ENCODE measurements around the gene ZC3H6. TPM values are rescaled to one million over a fixed set of nuclear protein-coding genes. Genes with fewer than 3 reads are reported as not detected.

The ZC3H6 gene
- polyA plus RNA-seq, 1 of the 3 experiments (the other 2 are of a cell fraction) = 0.71 TPM

GRCh38 chr2:112314856-112315255 lies 39.5 kb downstream of the ZC3H6 start (continued):
- TF ChIP-seq, protein P1, sequence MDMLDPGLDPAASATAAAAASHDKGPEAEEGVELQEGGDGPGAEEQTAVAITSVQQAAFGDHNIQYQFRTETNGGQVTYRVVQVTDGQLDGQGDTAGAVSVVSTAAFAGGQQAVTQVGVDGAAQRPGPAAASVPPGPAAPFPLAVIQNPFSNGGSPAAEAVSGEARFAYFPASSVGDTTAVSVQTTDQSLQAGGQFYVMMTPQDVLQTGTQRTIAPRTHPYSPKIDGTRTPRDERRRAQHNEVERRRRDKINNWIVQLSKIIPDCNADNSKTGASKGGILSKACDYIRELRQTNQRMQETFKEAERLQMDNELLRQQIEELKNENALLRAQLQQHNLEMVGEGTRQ (IDR thresholded peaks at IDR 0.05; ENCODE audit: borderline replicate concordance, low read depth, low read length) = no peak

DNA sequence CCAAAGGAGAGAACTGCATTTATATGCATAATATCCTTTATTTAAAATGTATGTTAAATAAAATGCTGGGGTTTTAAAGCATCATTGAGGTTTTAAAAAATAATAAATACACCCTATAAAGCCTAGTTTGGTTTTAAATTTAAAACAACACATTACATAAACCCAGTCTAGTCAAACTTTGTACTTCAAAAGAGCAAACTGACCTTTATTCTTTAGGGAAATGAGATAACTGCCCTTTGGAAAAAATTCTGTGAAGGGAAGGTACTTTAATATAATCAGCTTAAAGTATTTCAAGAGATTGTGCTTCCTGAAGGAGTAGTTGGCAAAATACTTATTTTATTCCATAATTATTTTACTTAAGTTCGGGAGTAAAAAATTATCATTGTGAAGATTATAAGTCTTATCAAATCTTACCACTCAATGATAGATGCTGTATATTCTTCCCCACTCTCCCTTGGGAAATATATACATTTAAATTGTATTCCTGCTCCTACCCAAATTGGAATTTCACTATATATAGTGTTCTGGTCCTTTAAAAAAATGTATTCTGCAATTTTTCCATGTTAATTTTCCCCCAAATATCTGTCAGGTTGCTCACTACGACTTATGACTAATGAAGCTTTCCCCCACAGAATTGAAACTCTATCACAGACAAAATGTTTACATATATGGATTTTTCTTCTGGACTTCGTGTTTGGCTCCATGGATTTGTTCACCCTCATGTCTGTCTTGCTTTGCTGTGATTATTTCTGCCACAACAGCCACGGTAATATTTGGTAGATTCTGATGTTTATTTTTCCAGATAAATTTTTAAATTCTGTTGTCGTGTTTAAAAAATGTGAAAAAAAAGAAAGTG lies 42.1 kb downstream of the ZC3H6 start:
- H3K9ac ChIP-seq = peak overlapping the region; percentile 48; the same call in 1 of the 2 replicates
- no peaks in the 10 kb centered on the region for H3K79me2 ChIP-seq (ENCODE audit: insufficient read depth)
- H3K4me3 ChIP-seq (ENCODE audit: low read depth in 2 of 2, low read length in 1 of 2) = no peak overlapping the region
- no peaks in the 10 kb centered on the region for H4K20me1 ChIP-seq (ENCODE audit: insufficient read depth)
- peak overlapping the region; percentile 64; the same call in 1 of the 2 replicates for H2AFZ ChIP-seq (ENCODE audit: low read depth)
- CTCF ChIA-PET = no interaction called here
- H3K9me3 ChIP-seq = no peaks in the 10 kb centered on the region
- H3K27me3 ChIP-seq (ENCODE audit: insufficient read depth) = no peaks in the 10 kb centered on the region
- H3K9me2 ChIP-seq = no peaks in the 10 kb centered on the region
- no peak for TF ChIP-seq NRF1 (IDR thresholded peaks at IDR 0.05; ENCODE audit: low read depth, low read length)
- TF ChIP-seq REST (IDR thresholded peaks at IDR 0.05; ENCODE audit: low read depth, low read length) = no peak
- no peak for TF ChIP-seq RCOR1 (IDR thresholded peaks at IDR 0.05; ENCODE audit: low read length)
- peak overlapping the region; percentile 38; the same call in 1 of the 2 replicates for H3K4me2 ChIP-seq
- peaks cover 0 to 15% of the 10 kb centered on the region in 2 experiments; a peak in 2 of 4 replicates for H3K4me1 ChIP-seq (ENCODE audit: control insufficient read depth in 1 of 2, insufficient read depth in 2 of 2, low read depth in 1 of 2, low read length in 1 of 2)
- no peak for DNase-seq
- 75% methylated on average over 5 of the region's 5 CpGs for WGBS (ENCODE audit: low lambda C conversion rate)
- POLR2A ChIA-PET = no interaction called here
- peaks cover 0 to 9% of the 10 kb centered on the region in 2 experiments for H3K36me3 ChIP-seq (replicated peaks in 1 of 2; ENCODE audit: control insufficient read depth in 1 of 2, insufficient read depth in 2 of 2, low read length in 1 of 2)
- peaks cover 19% of the 10 kb centered on the region for H3F3A ChIP-seq (replicated peaks; ENCODE audit: insufficient read depth)
- H3K27ac ChIP-seq (ENCODE audit: low read depth in 2 of 2, low read length in 1 of 2) = peak overlapping the region in 1 of 2 experiments; percentile 69; a peak in 2 of 4 replicates

DNA sequence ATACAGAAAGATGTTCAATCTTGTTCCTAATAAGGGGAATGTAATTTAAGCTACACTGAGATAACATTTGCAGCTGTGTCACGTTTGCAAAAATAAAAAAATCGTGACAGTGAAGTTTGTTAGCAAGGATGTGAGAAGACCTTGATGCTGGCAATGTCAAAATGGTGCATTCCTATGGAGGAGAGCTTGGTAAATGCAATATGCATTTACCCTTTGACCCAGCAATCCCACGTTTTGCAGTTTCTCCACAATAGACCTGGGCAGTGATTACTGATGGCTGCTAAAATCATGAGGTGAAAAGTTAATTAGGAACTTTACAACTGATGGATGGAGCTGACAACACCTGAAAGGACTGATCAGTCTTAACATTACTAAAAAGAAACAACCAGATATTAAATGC lies 43.1 kb downstream of the ZC3H6 start:
- 67% methylated on average over 3 of the region's 3 CpGs for WGBS (ENCODE audit: low lambda C conversion rate)
- H3K4me2 ChIP-seq = no peak overlapping the region
- peaks cover 2 to 9% of the 10 kb centered on the region in 2 experiments for H3K36me3 ChIP-seq (replicated peaks in 1 of 2; ENCODE audit: control insufficient read depth in 1 of 2, insufficient read depth in 2 of 2, low read length in 1 of 2)
- H3K9me2 ChIP-seq = no peaks in the 10 kb centered on the region
- DNase-seq = no peak
- ChIA-PET POLR2A (no interaction called here), CTCF (no interaction called here)
- TF ChIP-seq YY1 (IDR thresholded peaks at IDR 0.05; ENCODE audit: low read depth) (no peak), RXRA (IDR thresholded peaks at IDR 0.05; ENCODE audit: borderline replicate concordance, low read depth) (no peak), RCOR1 (IDR thresholded peaks at IDR 0.05; ENCODE audit: low read length) (no peak), SIN3A (IDR thresholded peaks at IDR 0.05; ENCODE audit: borderline replicate concordance, low read depth, low read length) (no peak), RFX5 (IDR thresholded peaks at IDR 0.05; ENCODE audit: low read length) (no peak), SMC3 (IDR thresholded peaks at IDR 0.05; ENCODE audit: low read depth, low read length) (no peak), RAD21 (IDR thresholded peaks at IDR 0.05; ENCODE audit: low read length) (no peak)
- TF ChIP-seq, protein P1 (IDR thresholded peaks at IDR 0.05; ENCODE audit: borderline replicate concordance, low read depth, low read length) = no peak
- H3K4me3 ChIP-seq (ENCODE audit: low read depth in 2 of 2, low read length in 1 of 2) = no peak overlapping the region
- H3K9ac ChIP-seq = no peak overlapping the region
- peak overlapping the region in 1 of 2 experiments; percentile 69; a peak in 2 of 4 replicates for H3K27ac ChIP-seq (ENCODE audit: low read depth in 2 of 2, low read length in 1 of 2)
- H3K79me2 ChIP-seq (ENCODE audit: insufficient read depth) = no peaks in the 10 kb centered on the region
- no peak overlapping the region for H2AFZ ChIP-seq (ENCODE audit: low read depth)
- no peaks in the 10 kb centered on the region for H3K9me3 ChIP-seq
- peaks cover 23% of the 10 kb centered on the region for H3F3A ChIP-seq (replicated peaks; ENCODE audit: insufficient read depth)
- H3K27me3 ChIP-seq (ENCODE audit: insufficient read depth) = no peaks in the 10 kb centered on the region
- H3K4me1 ChIP-seq (ENCODE audit: control insufficient read depth in 1 of 2, insufficient read depth in 2 of 2, low read depth in 1 of 2, low read length in 1 of 2) = peaks cover 0 to 17% of the 10 kb centered on the region in 2 experiments; a peak in 2 of 4 replicates
- H4K20me1 ChIP-seq (ENCODE audit: insufficient read depth) = no peaks in the 10 kb centered on the region
